Stomach (tissue), 4 donors: ENCODE measurements around the gene MOK.

ENCODE experiments used
- EP300 ChIP-seq: sonication (generic); formaldehyde crosslinking; IDR thresholded peaks from one replicate; pipeline ENCODE4 v1.6.1; 2017; ENCODE audit warnings: antibody characterized with exemption
- POLR2A ChIP-seq, 4 donors: fragments of 450-650 bp; IDR thresholded peaks; one replicate each; pipeline ENCODE4 v1.6.1; 2016; ENCODE audit warnings: antibody characterized with exemption in 4 of 4, control low read depth in 2 of 4, mild to moderate bottlenecking in 1 of 4, moderate library complexity in 1 of 4
- POLR2AphosphoS5 ChIP-seq, 3 donors: sonication (generic); formaldehyde crosslinking; IDR thresholded peaks; one replicate each; pipeline ENCODE4 v1.6.1; 2016; ENCODE audit warnings: antibody characterized with exemption in 3 of 3
- TF ChIP-seq, protein P1 (sequence below), 7 experiments: fragments of 450-650 bp in 4 of 7; fragments of 200-600 bp in 3 of 7; sonication (generic) in 3 of 7; IDR thresholded peaks; one replicate each; pipeline ENCODE4 v1.5.1; 2016 to 2019; ENCODE audit warnings: antibody characterized with exemption in 7 of 7, control low read depth in 2 of 7, mild to moderate bottlenecking in 1 of 7

DNA sequence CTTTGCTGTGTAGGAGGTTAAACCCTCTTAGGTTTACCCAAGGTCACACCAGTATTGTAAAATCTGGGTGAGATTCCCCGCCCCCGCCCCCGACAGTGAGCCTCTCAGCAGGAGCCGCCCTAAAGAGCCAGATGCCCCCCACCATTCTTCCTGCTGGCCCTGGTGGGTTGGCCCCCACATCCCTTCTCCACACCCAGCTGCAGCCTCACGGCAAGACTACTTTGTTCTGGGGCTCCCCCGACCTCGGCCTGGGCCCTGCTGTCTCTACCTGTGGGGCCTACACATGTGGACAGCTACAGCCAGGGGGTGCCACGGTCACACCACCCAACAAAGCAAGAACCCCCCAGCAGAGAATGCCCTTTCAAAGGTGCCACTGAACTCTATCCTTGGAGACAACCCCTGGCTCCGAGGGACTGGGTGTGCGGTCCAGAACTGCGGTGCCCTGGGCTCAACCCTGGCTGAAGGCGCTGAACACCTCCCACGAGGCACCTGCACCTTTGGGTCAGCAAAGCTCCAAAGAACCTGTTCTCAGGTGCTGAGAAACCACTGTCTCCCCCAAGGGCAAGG, 82.9 kb downstream of the MOK start:
- TF ChIP-seq, protein P1, sequence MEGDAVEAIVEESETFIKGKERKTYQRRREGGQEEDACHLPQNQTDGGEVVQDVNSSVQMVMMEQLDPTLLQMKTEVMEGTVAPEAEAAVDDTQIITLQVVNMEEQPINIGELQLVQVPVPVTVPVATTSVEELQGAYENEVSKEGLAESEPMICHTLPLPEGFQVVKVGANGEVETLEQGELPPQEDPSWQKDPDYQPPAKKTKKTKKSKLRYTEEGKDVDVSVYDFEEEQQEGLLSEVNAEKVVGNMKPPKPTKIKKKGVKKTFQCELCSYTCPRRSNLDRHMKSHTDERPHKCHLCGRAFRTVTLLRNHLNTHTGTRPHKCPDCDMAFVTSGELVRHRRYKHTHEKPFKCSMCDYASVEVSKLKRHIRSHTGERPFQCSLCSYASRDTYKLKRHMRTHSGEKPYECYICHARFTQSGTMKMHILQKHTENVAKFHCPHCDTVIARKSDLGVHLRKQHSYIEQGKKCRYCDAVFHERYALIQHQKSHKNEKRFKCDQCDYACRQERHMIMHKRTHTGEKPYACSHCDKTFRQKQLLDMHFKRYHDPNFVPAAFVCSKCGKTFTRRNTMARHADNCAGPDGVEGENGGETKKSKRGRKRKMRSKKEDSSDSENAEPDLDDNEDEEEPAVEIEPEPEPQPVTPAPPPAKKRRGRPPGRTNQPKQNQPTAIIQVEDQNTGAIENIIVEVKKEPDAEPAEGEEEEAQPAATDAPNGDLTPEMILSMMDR (IDR thresholded peaks at IDR 0.05), result no peak
- TF ChIP-seq POLR2A (IDR thresholded peaks at IDR 0.05) (no peak), POLR2AphosphoS5 (IDR thresholded peaks at IDR 0.05) (no peak), EP300 (no peak)
